Glutamatergic neuron (in vitro differentiated cells): Measurements from ENCODE around the gene DKK3. TPM values are rescaled to one million over a fixed set of nuclear protein-coding genes. Genes with fewer than 3 reads are reported as not detected.

Source experiments
- DNase-seq: peaks from one replicate; pipeline ENCODE4 v3.0.0; 2022
- H3K27ac Mint-ChIP-seq: one replicate; pipeline ENCODE4 v1.8.0; 2020; ENCODE audit warnings: mild to moderate bottlenecking, mixed read lengths, inconsistent platforms; ENCODE audit not compliant: unreplicated experiment
- H3K27me3 Mint-ChIP-seq: one replicate; pipeline ENCODE4 v1.8.0; 2020; ENCODE audit warnings: mild to moderate bottlenecking, moderate library complexity, mixed read lengths, inconsistent platforms; ENCODE audit not compliant: unreplicated experiment
- H3K36me3 Mint-ChIP-seq: one replicate; pipeline ENCODE4 v1.8.0; 2020; ENCODE audit warnings: mild to moderate bottlenecking, mixed read lengths, inconsistent platforms; ENCODE audit not compliant: unreplicated experiment
- H3K4me1 Mint-ChIP-seq: one replicate; pipeline ENCODE4 v1.8.0; 2020; ENCODE audit warnings: mild to moderate bottlenecking, low read depth, mixed read lengths, inconsistent platforms; ENCODE audit not compliant: unreplicated experiment
- H3K4me3 Mint-ChIP-seq: one replicate; pipeline ENCODE4 v1.8.0; 2020; ENCODE audit warnings: mild to moderate bottlenecking, mixed read lengths, inconsistent platforms; ENCODE audit not compliant: unreplicated experiment
- H3K9me3 Mint-ChIP-seq: one replicate; pipeline ENCODE4 v1.8.0; 2020; ENCODE audit warnings: mild to moderate bottlenecking, moderate library complexity, mixed read lengths, inconsistent platforms; ENCODE audit not compliant: unreplicated experiment
- long read RNA-seq: library from polyadenylated mRNA; unstranded; transcript quantifications from one replicate; pipeline ENCODE4 v2.0.0, GENCODE V29; 2020; ENCODE audit not compliant: unreplicated experiment
- total RNA-seq: library from RNA; stranded (reverse); fragmentation: NEBNext Ultra II Directional; extraction: Animal tissue kit (Norgen Biotek cat#: 25700); gene quantifications from one replicate; pipeline ENCODE4 v1.2.1, GENCODE V29; 2021; ENCODE audit not compliant: unreplicated experiment
- TF ChIP-seq, protein P1 (sequence below): fragments of 200-600 bp; sonication (generic); IDR thresholded peaks from one replicate; pipeline ENCODE4 v1.5.0; 2021; ENCODE audit not compliant: partially characterized antibody, unreplicated experiment

The DKK3 gene
- total RNA-seq, result 131 TPM
- long read RNA-seq, transcript DKK3-201 (8 exons, 2,636 nt), result major isoform, 56 of 131 reads
- long read RNA-seq, partial matches to known transcripts, result 39 of 131 reads
- long read RNA-seq, other reads (novel, unspliced or antisense), result 34 of 131 reads

DNA sequence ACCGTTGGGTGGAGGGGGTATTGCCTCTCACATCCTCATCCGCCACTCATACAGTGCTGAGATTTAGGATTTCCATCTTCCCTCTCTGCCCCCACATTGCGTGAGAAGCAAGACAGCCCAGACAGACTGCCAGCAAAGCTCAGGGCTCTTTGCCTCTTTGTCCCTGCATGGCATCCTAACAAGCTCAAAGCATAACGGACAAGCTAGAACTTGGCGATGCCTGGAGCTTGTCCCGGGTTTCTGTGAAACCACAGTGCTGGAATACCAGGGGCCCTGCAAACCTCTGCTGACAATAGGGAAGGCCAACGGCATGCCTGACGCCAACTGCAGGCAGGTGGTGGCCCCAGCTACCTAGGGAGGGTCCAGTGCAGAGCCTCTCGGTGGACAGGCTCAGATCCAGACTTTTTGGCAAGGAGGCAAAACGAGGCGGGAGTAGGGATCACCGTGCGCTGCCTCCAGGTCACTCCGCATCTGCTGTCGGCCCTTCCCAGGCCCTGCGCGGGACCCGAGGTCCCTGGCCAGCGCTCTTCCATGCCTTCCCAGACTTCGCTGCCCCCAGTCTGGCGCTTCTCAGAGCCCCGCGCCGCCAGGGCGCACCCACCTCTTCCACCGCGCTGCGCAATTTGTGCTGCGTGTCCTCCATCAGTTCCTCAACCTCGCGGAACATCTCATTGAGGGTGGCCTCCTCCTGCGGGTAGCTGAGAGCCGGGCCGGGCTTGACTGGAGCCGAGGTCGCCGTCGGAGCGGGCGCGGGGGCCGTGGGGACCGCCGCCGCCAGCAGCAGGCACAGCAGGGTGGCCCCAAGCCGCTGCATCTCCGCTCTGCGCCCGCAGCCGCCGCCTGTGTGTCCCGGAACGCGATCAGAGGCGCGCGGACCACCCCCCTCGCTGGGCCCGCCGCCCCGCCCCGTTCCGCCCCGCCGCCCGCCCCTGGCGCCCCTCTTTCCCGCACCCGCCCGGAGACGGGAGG is at the start of gene DKK3:
Gene DKK3, minus strand, starts transcription at position 858 of the 969 bp plus-strand sequence. Its CDS starts 44 bp downstream, at position 814.
- peaks cover 5% of the 10 kb centered on the region for H3K36me3 Mint-ChIP-seq
- H3K27ac Mint-ChIP-seq, result peak within 1 kb of the TSS; percentile 85
- peaks cover 20% of the 10 kb centered on the region for H3K4me1 Mint-ChIP-seq
- TF ChIP-seq, protein P1, sequence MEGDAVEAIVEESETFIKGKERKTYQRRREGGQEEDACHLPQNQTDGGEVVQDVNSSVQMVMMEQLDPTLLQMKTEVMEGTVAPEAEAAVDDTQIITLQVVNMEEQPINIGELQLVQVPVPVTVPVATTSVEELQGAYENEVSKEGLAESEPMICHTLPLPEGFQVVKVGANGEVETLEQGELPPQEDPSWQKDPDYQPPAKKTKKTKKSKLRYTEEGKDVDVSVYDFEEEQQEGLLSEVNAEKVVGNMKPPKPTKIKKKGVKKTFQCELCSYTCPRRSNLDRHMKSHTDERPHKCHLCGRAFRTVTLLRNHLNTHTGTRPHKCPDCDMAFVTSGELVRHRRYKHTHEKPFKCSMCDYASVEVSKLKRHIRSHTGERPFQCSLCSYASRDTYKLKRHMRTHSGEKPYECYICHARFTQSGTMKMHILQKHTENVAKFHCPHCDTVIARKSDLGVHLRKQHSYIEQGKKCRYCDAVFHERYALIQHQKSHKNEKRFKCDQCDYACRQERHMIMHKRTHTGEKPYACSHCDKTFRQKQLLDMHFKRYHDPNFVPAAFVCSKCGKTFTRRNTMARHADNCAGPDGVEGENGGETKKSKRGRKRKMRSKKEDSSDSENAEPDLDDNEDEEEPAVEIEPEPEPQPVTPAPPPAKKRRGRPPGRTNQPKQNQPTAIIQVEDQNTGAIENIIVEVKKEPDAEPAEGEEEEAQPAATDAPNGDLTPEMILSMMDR, result no peak
- H3K27me3 Mint-ChIP-seq, result peaks cover 2% of the 10 kb centered on the region
- H3K4me3 Mint-ChIP-seq, result peak within 1 kb of the TSS; percentile 93
- H3K9me3 Mint-ChIP-seq, result peaks cover 10% of the 10 kb centered on the region
- DNase-seq, result peak; percentile 55

DNA sequence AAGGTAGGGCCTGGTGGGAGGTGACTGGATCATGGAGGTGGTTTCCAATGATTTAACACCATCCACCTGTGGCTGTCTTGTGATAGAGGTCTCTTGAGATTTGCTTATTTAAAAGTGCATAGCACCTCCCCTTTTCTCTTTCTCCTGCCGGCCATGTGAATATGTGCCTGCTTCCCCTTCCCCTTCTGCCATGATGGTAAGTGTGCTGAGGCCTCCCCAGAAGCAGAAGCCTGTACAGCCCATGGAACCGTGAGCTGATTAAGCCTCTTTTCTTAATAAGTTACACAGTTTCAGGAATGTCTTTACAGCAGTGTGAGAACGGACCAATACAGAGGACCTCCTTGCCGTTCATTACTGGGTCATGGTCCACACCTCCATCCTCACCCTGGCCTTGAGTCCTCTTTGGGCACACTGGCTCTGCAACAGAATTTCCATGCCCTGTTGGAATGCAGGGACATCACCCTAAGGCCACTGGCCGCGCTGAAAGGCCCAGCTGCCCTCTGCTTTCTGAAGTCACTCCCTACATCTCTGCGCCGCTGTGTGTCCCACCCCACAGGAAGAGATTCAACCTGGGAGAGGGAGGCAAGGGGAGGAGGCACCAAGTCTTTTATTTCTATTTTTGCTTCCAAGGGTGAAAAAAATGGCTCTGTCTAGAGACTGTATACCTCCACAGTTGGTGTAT is 49.0 kb upstream of the DKK3 start:
- no peak overlapping the region for H3K27ac Mint-ChIP-seq
- no peaks in the 10 kb centered on the region for H3K9me3 Mint-ChIP-seq
- no peaks in the 10 kb centered on the region for H3K4me1 Mint-ChIP-seq
- H3K27me3 Mint-ChIP-seq, result no peaks in the 10 kb centered on the region
- no peak overlapping the region for H3K4me3 Mint-ChIP-seq
- TF ChIP-seq, protein P1, result no peak
- H3K36me3 Mint-ChIP-seq, result no peaks in the 10 kb centered on the region
- no peak for DNase-seq

DNA sequence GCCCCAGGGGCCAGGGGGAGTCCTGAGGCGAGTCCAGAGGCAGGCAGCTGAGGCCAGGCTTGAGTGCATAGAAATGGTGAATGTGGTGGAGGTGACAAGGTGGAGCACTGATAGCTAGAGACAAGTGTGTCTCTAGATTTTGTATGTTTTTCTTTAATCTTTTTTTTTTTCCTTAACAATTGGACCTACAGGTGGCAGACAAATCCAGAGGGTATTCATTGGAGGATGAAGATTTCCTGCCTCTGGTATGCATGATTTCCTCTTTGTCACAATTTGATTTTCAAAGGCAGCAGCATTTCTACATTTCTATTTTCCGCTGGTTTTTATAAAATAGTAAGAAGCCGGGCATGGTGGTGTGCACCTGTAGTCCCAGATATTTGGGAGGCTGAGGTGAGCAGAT is 47.7 kb upstream of the DKK3 start:
- Mint-ChIP-seq H3K4me3 (no peak overlapping the region), H3K27ac (no peak overlapping the region), H3K27me3 (no peaks in the 10 kb centered on the region), H3K9me3 (no peaks in the 10 kb centered on the region), H3K36me3 (no peaks in the 10 kb centered on the region), H3K4me1 (no peaks in the 10 kb centered on the region)
- DNase-seq, result no peak
- TF ChIP-seq, protein P1, result no peak

DNA sequence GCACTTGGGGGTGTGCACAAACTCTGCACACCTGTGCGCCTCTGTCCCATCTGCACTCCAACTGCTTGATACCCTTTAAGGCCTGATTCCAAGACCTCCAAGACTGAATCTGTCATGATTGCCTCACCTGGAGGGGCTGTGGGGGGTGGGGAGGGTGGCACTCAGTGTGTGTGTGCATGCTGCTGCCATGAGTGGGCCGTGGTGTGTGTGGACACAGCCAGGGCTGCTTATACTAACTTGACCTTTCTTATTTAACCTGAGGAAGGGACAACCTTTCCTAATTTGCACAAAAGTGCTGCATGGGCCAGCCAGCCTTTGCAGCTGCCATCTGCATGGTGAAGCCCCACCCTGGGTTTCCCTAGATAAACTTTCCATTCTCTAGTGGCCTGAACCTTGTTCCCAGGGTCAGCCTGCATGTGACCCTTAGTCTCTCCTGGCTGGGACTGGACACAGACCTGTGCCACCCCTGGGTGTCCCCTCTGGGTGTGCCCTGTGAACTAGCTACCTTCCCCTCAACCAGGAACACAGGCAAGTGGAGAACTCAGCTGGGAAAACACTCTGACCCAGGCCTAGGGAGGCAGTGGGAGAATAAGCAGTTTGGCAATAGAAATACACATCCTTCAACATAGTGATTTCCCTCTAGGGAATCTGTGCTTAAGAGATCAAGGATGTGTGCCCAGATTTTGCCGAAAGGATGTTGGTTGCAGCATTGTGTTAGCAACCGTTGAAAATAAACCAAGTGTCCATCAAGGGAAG is 45.4 kb upstream of the DKK3 start:
- Mint-ChIP-seq H3K4me1 (peaks cover 2% of the 10 kb centered on the region), H3K36me3 (no peaks in the 10 kb centered on the region), H3K9me3 (no peaks in the 10 kb centered on the region), H3K27me3 (no peaks in the 10 kb centered on the region), H3K4me3 (no peak overlapping the region), H3K27ac (no peak overlapping the region)
- TF ChIP-seq, protein P1, result no peak
- no peak for DNase-seq
